Suppressor macrophage (primary cell): ENCODE results near the gene CLCN2.

Source experiments
- DNase-seq, 4 experiments: peaks; one replicate each; pipeline ENCODE4 v3.0.0-alpha.2; 2020 to 2022

Gene CLCN2

DNA sequence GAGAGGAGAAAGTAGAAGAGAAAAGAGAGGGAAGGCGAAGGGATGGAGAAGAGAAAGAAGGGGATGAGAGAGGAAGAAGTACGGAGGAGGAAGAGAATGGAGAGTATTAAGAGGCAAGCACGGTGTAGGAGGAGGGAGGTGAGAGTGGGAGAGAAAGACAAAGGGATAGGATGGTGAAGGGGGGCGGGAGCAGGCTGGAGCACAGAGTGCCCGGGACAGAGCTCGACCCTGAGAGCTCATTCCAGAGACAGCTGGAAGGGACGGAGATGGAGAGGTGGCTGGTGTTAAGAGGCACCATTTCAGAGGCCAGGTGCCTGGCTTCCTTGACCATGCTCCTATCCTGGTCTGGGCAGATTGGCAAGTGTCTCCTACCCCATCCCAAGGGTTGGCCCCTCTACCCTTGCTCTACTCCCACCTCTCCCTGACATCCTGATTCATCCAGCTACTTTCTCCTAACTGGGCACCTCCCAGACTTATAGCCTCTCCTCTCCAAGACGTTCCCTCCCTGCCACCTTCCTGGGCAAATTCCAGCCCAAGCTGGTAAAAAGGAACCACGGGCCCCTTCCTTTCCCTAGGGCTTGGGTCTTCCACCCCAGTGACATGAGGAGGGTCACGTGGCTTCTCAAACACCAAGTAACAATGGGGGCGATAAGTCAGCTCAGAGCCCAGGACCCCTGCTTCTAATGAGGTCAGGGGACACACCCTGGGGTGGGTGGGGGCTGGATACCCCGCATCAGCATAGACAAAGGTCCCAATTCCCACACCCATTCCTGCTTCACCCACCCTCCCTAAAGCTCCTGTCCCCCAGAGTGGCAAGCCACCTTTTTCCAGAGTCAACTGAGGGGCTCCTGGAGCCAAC is 1.1 kb downstream of the CLCN2 start:
- no peak for DNase-seq

DNA sequence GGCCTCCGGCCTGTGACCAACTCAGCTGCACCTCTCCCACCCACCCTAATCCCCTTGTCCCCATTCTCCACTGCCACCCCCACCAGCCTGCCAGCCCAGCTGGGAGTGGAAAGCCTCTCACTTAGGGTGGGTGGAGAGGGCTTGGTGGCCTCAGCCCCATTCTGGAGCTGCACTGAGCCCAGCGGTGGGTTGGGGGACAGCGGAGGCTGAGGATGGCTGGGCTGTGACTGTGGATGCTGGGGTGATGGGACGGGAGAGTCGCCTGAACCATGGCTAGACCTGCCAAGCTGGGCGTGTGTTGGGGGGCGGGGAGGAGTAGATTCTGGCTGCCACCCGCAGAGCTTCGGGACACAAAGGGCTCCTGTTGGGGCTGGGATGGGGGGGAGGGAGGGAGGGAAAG is 1.8 kb downstream of the CLCN2 start:
- no peak for DNase-seq

DNA sequence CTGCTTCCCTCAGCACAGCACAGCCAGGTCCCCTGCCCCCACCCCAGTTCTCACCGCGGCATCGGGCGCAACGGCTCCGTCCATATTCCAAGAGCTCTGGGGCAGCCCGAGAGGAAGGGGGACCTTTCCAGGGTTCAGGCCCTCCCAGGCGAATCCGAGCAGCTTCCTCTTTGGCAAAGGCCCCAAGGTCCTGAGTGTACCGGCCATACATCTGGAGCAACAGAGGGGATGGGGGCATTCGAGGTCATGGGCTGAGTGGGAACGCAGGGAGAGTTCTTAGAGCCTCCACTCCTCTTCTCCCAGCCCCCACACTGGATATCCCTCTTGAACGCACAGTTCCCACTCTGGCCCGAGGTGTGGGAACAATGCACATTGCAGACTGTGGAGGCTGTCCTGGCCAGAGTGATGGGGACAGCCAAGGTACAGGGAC is 2.5 kb downstream of the CLCN2 start:
- DNase-seq, result no peak

DNA sequence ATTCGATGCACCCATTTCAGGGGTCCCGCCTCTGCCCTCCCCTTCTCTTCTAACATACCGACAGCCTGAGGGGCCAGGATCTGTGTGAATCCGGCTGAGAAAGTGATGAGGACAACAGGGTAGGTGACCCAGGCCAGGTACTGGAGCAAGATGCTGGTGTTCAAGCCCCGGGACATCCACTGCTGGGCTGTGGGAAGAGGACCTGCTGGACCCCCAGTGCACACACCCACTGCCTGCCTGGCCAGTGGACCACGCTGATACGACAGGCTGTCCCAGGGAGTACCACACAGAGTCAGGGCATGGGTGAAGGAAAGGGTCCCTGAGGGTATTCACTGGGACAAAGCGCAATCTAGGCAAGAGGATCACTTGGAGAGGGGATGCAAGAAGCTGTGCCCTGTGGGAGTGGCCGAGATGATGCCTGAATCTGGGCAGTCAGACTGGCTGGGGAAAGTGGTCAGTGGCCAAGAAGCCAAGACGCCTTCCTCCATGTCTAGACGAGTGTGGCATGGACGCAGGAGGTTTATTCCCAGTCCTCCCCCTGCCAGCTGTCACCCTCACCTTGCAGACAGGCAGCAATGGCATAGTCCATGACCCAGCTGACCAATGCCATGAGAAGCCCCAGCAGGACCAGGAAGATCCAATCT is 3.2 kb downstream of the CLCN2 start:
- no peak for DNase-seq

DNA sequence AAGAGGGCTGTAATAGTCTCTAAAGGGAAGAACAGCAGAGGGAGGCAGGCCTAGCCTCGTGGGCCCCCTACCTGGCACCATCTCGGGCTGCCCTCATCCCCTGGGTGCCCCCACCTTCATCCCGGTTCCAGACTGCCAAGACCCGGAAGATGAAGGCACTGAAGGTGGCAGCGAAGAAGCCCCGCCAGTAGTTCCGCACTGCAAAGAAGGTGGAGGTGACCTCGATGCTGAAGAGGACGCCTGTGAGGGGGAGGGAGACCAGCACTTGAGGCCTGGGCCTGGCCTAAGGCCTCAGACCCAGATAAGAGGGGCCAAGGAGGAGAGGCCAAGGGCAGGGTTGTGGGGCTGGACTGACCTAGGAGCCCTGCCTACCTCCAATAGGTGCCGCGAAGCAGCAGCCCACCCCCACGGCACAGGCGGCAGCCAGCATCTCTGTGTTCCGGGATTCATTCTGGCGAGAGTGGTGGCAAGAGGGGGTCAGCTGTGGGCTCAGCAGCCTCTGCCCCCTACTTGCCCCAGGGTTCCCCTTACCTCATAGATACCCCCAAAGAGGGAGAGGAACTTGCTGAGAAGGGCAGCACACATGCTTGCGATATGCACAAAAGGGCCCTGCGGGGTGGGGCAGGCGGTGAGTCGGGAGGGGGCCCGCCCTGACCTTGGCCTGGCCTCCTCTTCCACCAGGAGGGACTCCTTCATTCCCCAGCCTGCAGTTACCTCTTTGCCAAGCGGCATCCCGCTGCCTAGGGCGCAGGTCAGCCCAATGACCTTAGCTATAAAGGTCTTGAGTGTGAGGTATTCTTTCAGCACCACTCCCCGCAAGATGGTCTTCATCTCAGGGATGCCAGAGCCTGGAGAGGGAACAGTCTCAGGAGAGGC is 3.9 kb downstream of the CLCN2 start:
- DNase-seq, result no peak

DNA sequence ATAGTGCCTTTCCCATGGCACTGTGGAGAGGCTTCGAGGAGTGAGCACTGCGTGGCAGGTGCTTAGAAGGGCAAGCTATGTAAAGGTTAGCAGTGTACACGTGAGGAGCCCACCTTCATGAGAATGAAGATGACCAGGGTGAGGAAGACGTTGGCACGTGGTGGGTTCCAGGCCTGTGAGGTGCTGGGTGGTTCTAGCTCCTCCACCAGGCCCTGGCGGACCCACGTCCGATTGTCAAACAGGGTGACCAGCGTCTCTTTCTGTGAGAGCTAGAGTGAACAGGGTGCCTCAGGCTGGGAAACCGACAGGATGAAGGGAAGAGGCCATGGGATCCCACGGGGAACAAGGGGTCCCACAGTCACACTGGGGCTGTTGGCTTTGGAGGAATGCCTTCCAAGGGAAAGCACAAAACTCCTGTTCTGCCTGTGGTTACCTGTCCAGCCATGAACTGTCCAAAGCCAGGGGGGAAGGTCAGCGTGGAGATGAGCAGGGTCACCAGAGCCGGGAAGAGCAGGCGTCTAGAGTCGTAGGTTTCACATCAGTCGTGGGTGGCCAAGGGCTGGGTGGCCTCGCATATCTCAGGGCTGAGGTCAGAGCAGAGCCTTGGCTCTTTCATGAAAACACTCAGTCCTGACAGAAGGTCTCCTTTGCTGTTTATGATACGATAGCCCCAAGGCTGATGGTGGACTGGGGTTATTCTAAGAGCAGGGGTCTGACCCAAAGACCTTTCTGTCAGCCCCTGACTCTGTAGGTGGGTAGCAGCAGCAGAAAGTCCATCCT is 6.0 kb downstream of the CLCN2 start:
- DNase-seq, result no peak

DNA sequence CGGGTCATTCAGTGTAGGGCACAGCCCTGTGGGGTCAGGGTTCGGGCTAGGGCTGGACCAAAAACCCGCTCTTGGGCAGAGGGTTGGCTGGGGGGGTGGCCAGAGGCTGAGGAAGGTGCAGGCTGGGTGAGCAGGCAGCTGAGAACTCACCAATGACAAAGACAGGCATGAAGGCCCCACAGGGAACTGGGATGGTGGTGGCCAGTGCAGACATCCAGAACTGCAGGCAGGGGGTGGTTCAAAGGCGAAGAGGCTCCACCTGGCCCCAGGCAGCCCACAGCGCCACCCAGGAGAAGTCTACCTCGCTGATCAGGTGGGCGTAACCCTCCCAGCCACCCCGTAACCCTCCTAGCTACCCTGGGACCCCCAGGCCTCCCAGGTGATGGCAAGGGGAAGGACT is 6.7 kb downstream of the CLCN2 start:
- DNase-seq, result no peak

DNA sequence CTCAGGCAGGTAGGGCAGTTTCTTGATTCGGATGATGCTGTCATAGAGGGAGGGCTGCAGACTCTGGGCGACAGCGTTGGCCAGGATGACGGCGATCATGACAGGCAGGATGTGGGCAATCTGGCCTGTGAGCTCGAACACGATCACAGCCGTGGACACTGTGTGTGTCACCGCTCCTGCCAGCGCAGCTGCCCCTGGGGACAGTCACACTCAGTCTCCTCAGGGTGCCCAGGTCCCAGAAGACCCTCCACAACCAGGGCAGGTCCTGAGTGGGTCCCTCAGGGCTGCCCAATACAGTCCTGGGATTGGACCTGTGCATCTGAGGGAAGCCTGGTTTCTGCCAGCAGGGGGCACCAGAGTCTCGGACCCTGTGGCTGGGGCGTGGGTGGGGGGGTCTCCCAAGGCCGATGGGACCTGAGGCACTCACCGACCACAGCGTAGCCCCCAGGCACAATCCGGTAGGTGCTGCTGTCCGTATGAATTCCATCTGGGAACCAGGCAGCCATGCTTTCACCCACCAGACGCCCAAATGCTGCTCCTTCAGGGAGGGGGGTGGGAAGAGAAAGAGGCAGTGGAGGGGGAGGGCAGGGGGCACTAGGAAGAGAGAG is 7.2 kb downstream of the CLCN2 start:
- DNase-seq, result peak; percentile 29 to 76 (median 50)

DNA sequence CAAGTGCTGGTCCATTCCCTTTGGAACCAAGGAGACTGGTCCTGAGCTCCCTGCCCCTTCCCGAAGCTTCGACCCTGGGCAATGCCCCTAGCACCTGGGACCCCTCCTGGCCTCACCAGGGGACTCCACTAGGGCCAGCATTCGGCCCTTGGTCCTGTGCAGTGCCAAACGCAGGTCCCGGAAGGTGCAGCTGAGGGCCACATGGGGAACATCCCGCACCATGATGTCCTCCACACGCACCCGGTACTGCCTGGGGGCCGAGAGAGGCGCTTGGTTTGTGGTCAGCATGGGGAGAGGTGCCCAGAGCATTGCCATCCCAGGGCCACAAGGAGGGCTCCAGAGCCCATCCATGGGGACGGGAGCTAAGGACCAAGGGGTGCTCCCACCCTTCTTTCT is 7.9 kb downstream of the CLCN2 start:
- no peak for DNase-seq

DNA sequence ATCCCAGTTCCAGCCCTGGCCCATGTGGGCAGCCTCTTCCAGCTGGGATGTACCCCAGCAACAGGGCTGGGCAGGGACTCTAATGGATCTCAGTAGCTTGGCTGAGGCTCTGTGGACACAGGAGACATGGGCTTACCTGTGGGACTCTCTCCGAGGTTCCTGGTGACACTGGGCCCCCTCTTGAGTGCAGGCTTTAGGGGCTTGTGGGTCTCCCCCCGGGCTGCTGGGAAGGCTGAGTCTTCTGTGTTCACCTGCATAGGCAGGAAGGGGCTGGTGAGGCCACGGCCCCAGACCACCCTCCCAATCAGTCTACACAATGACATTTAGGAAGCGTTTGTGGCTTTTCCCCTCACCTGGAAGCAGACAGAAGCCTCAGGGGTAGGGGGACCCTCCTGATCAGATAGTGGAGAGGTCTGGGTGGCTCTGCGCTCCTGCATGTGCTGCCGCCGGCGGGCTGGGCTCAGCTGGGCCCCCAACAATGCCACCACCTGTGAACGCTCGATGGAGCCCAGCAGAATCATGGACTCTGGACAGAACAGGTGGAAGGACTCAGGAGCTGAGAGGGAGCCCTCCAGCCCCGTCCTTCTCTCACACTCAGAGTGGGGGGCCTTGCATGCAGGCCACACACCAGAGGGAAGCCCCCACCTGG is 8.4 kb downstream of the CLCN2 start:
- no peak for DNase-seq

DNA sequence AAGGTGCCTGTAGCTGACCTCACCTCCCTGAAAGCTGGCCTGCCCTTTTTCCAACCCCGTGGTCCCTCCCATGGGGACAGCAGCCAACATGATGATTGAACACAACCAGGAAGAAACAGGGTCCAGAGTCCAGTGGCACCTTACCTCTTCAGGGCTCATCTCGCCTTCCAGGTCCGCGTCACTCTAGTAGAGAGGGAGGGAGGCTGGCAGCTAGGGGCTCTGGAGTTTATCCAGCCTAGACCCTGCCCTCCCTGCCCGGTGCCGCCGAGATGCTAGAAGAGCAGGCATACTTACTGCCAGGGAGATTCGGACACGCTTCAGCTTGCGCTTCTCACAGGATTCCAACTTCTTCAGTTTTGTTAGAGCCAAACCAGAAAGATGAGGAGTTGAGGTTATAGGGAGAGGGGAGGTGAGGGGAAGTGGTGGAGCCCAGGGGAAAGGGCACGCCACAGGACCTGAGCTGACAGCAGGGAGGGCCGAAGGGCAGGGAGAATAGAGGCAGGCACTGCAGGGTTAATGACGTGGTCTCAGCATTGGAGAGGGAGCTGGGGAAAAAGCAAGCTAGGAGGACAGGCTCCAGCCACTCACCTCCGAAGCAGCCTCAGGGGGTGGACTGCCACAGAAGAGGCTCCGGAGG is 9.1 kb downstream of the CLCN2 start:
- no peak for DNase-seq

DNA sequence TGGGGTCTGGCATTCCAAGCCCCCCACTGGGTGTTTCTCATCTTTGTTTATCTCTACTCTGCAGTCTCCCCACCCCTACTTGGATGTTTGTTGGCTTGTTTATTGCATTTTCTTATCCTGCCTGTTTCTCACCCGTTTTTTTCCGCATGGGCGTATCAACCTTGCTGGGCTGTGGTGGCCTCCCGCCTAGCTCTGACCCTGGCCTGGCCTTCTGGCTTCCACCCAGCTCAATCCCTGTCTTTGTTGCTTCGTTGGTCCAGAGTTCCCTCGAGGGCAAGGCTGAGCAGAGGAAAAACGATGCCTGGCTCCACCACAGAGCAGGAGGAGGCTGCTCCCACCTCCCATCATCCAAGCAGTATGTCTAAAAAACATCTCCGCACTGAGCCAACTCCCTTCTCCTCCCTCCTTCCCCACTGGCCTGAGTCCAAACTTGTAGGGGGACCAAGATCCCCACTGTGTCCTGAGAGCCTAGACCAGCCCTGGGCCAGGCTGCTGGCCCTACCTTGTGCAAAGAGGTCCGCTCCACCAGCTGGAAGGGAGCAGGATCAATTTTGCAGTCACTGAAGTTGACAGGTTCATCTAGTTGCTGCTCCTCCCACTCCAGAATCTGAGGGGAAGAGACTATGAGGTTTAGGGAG is 9.8 kb downstream of the CLCN2 start:
- DNase-seq, result no peak

DNA sequence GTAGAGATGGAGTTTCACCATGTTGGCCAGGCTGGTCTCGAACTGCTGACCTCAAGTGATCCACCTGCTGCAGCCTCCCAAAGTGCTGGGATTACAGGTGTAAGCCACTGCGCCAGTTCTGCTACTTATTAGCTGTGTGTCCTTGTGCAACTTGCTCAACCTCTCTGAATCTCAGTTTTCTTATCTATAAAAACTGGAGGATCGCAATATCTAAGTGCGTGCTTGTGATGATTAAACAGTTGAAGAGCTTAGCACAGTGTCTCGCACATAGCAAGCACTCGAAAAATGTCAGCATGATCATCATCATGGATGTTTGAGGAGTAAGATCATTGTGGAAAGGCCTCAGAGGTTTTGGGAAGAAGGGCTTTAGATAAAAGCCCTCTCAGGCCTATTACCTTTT is 10.8 kb downstream of the CLCN2 start:
- no peak for DNase-seq

DNA sequence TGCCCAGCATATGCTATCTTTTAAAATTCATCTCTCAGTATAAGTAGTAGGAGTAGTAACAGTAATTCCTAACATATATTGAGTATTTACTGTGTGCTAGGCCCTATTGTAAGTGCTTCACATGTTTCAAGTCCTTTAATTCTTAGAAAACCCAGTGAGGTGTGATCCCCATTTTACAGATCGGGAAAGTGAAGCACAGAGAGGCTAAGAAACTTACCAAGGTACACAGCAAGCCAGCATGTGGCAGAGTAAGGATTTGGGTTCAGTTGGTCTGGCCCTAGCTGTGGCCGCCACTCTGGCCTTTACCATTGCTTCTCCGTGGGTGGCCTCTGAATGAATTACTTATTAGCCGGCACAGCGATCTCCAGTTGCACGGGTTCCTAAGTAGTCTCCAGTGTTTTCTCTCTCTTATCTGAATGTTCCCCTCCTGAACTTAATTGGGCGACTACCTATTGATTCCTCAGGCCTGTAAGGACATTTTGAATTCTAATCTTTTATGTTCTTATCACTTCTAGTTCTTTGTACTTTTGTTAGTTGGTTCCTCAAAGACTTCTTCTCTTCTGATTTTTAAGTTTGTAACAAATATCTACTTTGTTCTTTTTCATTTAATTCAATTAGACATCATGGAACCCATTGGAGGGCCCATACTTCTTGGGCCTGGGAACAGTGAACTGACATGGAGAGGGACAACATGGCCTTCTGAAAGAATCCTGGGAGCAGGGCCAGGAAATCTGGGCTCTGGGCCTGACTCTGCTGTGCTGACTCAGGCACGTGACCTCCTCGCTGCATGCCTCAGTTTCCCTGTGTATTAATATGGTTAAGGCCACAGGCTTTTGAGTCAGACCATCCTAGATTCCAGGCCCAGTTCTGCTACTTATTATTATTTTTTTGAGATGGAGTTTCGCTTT is 11.6 kb downstream of the CLCN2 start:
- DNase-seq, result no peak

DNA sequence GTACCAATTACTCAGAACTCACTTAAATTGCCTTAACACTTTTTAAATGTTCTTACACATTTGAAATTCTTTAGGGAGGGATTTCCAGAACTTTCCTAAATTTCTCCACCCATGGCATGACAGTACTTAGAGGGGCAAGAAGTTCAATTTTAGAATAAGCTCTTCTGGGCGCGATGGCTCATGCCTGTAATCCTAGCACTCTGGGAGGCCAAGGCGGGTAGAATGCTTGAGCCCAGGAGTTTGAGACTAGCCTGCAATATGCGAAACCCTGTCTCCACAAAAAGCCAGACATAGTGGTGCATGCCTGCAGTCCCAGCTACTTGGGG is 13.4 kb downstream of the CLCN2 start:
- DNase-seq, result no peak

DNA sequence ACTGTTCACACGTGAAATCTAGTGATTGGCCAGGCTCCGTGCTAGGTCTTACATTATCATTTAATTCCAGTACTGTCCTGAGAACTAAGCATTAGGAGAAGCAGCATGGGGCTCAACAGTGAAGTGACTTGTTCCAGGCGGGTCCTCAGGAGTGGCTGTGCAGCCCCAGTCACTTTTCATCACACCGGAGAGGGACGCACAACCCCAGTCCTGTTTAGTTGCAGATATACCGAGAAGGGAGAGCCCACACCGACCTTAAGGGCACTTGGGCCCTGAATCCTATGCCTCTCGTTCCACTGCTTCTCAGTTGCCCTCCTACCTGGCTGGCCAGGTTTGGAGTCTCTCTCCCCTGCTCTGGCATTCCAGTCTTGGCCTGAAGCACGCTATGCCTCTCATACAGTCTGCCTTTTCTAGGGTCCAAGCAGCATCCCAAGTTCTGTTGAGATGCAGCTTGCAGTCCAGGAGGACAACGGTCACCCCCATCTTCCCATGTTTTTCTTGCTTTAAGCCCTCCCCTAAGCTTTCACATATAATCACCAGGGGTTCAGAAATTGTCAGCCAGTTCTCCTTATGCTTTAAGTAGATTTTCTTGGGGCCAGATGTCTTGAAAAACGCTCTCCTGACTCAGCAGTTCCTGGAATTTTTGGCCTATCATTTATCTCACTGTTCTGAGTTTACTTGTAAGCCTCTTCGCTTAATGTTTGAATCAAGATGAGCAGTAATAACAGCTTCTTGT is 13.9 kb downstream of the CLCN2 start:
- DNase-seq, result no peak

DNA sequence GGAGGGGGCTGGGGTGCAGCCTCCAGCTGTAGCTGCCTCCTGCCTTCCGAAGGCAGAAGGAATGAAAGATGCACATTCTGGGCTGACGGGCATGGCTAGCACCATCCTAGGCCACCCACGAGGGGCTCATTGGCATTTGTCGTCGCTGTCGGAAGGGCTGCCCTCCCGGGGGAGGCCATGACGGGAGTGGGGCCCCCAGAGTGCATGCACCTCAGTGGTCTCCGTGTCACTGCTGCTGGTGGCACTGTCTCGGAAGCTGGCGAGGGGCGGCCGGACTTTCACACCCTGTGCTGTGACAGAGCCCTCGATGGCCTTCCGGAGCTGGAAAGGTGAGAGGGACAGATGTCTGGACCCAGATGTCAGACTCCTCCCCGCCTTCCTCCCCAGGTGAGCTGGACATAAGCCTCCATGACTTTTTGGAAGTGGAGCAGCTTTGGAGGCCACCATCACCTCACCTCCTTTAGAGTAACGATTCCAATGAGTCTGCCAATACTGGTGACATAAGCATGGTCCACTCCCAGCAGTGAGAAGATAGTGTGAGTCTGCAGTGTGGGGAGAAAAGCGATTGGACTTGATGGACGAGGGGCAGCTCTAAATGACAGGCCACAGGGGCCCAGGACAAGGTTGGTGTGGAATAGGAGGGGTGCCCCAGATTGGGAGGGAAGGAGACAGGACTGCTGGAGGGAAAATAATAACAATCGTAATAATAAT is 14.8 kb downstream of the CLCN2 start:
- no peak for DNase-seq
